Prostate gland (tissue), 2 donors: Measurements from ENCODE around the gene WBP1. TPM values are rescaled to one million over a fixed set of nuclear protein-coding genes. Genes with fewer than 3 reads are reported as not detected.

Experiments used
- DNase-seq: peaks from one replicate; pipeline ENCODE4 v3.0.0-alpha.2; 2019; ENCODE audit warnings: low spot score
- H3K27ac ChIP-seq, 2 donors: fragments of 200-600 bp; sonication (generic); 2 replicates each; pipeline ENCODE4 v1.5.1; 2017 to 2019
- H3K27me3 ChIP-seq: fragments of 200-600 bp; sonication (generic); replicated peaks from 2 replicates; pipeline ENCODE4 v1.5.1; 2019; ENCODE audit not compliant: insufficient read depth
- H3K36me3 ChIP-seq, 2 donors: fragments of 200-600 bp; sonication (generic); 1 replicate in 1 of 2; 2 replicates in 1 of 2; pipeline versions ENCODE4 v1.5.1 to v1.8.1; 2017 to 2019
- H3K4me1 ChIP-seq: fragments of 200-600 bp; sonication (generic); replicated peaks from 2 replicates; pipeline ENCODE4 v1.5.1; 2019
- H3K4me3 ChIP-seq, 2 donors: fragments of 200-600 bp; sonication (generic); 2 replicates each; pipeline ENCODE4 v1.5.1; 2017 to 2019
- H3K9me3 ChIP-seq: fragments of 200-600 bp; sonication (generic); 2 replicates; pipeline ENCODE4 v1.5.1; 2017
- POLR2A ChIP-seq: fragments of 450-650 bp; IDR thresholded peaks from one replicate; pipeline ENCODE4 v1.6.1; 2016; ENCODE audit warnings: antibody characterized with exemption, mild to moderate bottlenecking
- POLR2AphosphoS5 ChIP-seq: sonication (generic); formaldehyde crosslinking; IDR thresholded peaks from one replicate; pipeline ENCODE4 v1.6.1; 2017; ENCODE audit warnings: antibody characterized with exemption
- WGBS: methylation state at CpG from one replicate; pipeline ENCODE4 v1.1.5; 2018; 5-methylcytosine and 5-hydroxymethylcytosine counted together
- intact Hi-C: fragments of 100-400 bp; cut with DNase I; formaldehyde crosslinking; loops from one replicate; pipeline ENCODE4 v1.14.2; 2022
- total RNA-seq, 2 donors: library from RNA; depleted of rRNA; stranded (reverse); fragments of >200 nt; gene quantifications; one replicate each; pipeline ENCODE4 v1.1.0, GENCODE V29; 2016
- TF ChIP-seq, protein P1 (sequence below), 4 experiments: fragments of 200-600 bp in 2 of 4; fragments of 450-650 bp in 2 of 4; sonication (generic) in 2 of 4; IDR thresholded peaks; 1 replicate in 3 of 4; 2 replicates in 1 of 4; pipeline ENCODE4 v1.5.1; 2016 to 2019; ENCODE audit warnings: antibody characterized with exemption in 4 of 4, mild to moderate bottlenecking in 2 of 4, moderate library complexity in 2 of 4

The WBP1 gene
- total RNA-seq, 2 donors from 2014 or later: 73.3 to 158 TPM

DNA sequence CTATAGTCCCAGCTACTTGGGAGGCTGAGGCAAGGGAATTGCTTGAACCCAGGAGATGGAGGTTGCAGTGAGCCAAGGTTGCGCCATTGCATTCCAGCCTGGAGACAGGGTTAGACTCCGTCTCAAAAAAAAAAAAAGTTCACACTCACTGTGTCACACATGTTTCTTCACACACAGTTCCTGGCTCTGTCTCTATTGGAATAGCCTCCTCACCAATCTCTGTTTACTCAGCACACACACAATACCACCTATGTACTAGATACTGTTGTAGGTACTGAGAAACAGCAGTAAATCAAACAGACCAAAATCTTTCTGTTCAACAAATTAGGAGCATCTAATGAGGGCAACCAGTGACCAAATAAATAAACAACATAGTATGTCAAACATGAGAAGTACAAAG is 27.9 kb downstream of the WBP1 start:
- peaks cover 7% of the 10 kb centered on the region for H3K4me1 ChIP-seq
- H3K27me3 ChIP-seq: no peaks in the 10 kb centered on the region
- TF ChIP-seq POLR2A (no peak), POLR2AphosphoS5 (no peak)
- TF ChIP-seq, protein P1, sequence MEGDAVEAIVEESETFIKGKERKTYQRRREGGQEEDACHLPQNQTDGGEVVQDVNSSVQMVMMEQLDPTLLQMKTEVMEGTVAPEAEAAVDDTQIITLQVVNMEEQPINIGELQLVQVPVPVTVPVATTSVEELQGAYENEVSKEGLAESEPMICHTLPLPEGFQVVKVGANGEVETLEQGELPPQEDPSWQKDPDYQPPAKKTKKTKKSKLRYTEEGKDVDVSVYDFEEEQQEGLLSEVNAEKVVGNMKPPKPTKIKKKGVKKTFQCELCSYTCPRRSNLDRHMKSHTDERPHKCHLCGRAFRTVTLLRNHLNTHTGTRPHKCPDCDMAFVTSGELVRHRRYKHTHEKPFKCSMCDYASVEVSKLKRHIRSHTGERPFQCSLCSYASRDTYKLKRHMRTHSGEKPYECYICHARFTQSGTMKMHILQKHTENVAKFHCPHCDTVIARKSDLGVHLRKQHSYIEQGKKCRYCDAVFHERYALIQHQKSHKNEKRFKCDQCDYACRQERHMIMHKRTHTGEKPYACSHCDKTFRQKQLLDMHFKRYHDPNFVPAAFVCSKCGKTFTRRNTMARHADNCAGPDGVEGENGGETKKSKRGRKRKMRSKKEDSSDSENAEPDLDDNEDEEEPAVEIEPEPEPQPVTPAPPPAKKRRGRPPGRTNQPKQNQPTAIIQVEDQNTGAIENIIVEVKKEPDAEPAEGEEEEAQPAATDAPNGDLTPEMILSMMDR (IDR thresholded peaks at IDR 0.05): no peak
- no peak for DNase-seq
- no peak overlapping the region for H3K4me3 ChIP-seq
- 87% methylated on average over 2 of the region's 2 CpGs for WGBS
- H3K9me3 ChIP-seq: no peaks in the 10 kb centered on the region
- peaks cover 0 to 5% of the 10 kb centered on the region in 2 donors for H3K36me3 ChIP-seq
- intact Hi-C loops: no loop called here
- H3K27ac ChIP-seq: no peak overlapping the region

DNA sequence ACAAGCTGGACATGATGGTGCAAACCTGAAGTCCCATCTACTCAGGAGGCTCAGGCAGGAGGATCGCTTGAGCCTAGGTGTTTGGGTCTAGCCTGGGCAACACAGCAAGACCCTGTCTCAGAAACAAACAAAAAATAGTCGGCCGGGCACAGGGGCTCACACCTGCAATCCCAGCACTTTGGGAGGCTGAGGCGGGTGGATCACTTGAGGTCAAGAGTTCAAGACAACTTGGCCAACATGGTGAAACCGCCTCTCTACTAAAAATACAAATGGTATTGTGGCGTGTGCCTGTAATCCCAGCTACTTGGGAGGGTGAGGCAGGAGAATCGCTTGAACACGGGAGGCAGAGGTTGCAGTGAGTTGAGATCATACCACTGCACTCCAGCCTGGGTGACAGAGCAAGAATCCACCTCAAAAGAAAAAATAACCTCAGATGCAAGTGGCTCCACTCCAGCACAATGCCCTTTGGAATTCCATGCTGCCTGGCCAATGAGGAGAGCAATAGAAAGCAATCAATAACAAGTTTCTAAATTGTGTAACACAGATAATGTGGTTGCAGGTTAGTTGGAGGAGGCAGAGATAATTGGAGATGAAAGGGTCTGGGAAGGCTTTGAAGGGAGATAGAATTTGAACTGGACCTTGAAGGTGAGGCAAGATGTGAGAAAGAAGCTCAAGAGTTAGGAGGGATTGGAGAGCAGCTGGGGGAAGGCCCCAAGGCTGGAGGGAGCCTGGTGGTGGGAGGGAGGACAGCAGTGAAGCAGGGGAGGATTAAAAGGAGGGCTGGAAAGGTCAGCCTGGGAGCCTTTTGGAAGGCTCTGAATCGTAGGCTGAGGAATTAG is 30.6 kb downstream of the WBP1 start:
- no peak for TF ChIP-seq POLR2A
- TF ChIP-seq, protein P1 (IDR thresholded peaks at IDR 0.05): no peak
- no peak for TF ChIP-seq POLR2AphosphoS5
- intact Hi-C loops: no loop called here
- no peak overlapping the region for H3K27ac ChIP-seq
- H3K4me3 ChIP-seq: no peak overlapping the region
- H3K4me1 ChIP-seq: no peaks in the 10 kb centered on the region
- H3K36me3 ChIP-seq: peaks cover 17 to 24% of the 10 kb centered on the region in 2 donors
- no peak for DNase-seq
- 92% methylated on average over 9 of the region's 9 CpGs for WGBS
- H3K9me3 ChIP-seq: no peaks in the 10 kb centered on the region
- H3K27me3 ChIP-seq: no peaks in the 10 kb centered on the region

DNA sequence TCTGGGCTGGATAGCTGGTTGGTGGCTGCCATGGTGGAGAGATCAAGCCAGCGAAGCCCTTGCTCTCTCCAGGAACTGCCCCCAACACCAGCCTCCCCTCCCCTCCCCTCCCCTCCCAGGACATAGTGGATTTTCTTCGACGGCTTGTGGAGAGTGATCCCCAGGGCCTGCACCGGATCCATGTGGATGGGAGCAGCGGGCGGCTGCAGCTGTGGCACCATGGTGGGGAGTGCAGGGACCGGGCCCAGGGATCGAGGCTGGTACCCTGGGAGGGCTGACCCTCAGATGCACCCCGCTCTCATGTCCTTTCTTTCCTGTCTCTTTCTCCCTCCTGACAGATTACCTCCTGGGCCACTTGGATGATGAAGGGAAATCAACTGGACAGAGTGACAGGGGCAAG is 31.7 kb downstream of the WBP1 start:
- Histone ChIP-seq H3K4me1 (no peaks in the 10 kb centered on the region), H3K27ac (no peak overlapping the region), H3K9me3 (no peaks in the 10 kb centered on the region), H3K36me3 (peaks cover 17 to 24% of the 10 kb centered on the region in 2 donors), H3K4me3 (no peak overlapping the region), H3K27me3 (no peaks in the 10 kb centered on the region)
- TF ChIP-seq POLR2A (no peak), POLR2AphosphoS5 (no peak)
- TF ChIP-seq, protein P1 (IDR thresholded peaks at IDR 0.05): no peak
- WGBS: 92% methylated on average over 9 of the region's 9 CpGs
- DNase-seq: no peak
- intact Hi-C loops: no loop called here

DNA sequence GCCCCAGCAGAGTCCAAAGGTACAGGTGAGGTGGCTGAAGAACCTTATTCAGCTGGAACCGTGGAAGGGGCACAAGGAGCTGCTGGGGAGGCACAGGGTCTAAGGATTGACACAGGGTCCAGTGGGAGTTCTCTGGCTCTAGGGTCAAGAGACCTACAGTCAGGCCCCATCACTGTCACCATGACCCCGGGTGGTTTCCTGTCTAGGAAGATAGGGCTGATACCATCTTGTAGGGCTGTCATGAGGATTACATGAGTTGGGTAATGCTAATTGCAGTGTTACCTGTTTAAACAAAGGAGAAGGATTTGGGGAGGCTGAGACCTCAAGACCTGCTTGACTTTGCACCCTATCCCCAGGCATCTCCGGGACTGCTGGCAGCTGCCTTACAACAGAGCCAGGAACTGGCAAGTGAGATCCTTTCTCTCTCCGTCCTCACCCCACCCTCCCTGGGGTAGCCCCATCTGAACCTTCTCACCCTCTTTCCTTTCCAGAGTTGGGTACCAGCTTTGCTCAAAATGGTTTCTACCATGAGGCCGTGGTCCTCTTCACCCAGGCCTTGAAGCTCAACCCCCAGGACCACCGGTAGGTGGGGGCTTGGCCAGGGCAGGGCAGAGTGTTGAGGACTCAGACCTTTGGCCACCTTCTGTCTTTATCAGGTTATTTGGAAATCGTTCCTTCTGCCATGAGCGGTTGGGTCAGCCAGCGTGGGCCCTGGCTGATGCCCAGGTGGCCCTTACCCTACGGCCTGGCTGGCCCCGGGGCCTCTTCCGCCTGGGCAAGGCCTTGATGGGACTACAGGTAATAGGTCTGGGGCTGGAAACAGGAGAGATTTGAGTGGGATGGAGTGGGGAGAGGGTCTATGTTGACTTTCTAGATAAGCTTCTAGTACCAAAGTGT is 33.7 kb downstream of the WBP1 start:
- intact Hi-C loops: no loop called here
- DNase-seq: no peak

More for the DNA sequence above, 33.7 kb downstream of the WBP1 start:
- TF ChIP-seq POLR2AphosphoS5 (no peak), POLR2A (no peak)
- TF ChIP-seq, protein P1 (IDR thresholded peaks at IDR 0.05): no peak
- no peak overlapping the region for H3K4me3 ChIP-seq
- H3K4me1 ChIP-seq: no peaks in the 10 kb centered on the region
- WGBS: 92% methylated on average over 12 of the region's 12 CpGs
- no peaks in the 10 kb centered on the region for H3K9me3 ChIP-seq
- H3K36me3 ChIP-seq: peaks cover 17 to 24% of the 10 kb centered on the region in 2 donors
- no peak overlapping the region for H3K27ac ChIP-seq
- H3K27me3 ChIP-seq: no peaks in the 10 kb centered on the region
